HEK293 (cell line): Measurements from ENCODE around the gene PAX2.

ENCODE experiments used
- ATF2 ChIP-seq: fragments of 450-650 bp; formaldehyde crosslinking; IDR thresholded peaks from 2 replicates; pipeline ENCODE4 v1.5.1; 2016; ENCODE audit warnings: missing biosample characterization, missing genetic modification characterization, low read depth
- EGR2 ChIP-seq: fragments of 450-650 bp; formaldehyde crosslinking; IDR thresholded peaks from 2 replicates; pipeline ENCODE4 v1.5.1; 2016; ENCODE audit warnings: low read depth, missing biosample characterization, missing genetic modification characterization
- FEZF1 ChIP-seq: fragments of 450-650 bp; formaldehyde crosslinking; IDR thresholded peaks from 2 replicates; pipeline ENCODE4 v1.5.1; 2016; ENCODE audit warnings: missing biosample characterization, missing genetic modification characterization
- GLIS1 ChIP-seq: fragments of 450-650 bp; formaldehyde crosslinking; IDR thresholded peaks from 2 replicates; pipeline ENCODE4 v1.5.1; 2016; ENCODE audit warnings: missing biosample characterization, missing genetic modification characterization
- KLF7 ChIP-seq: fragments of 450-650 bp; formaldehyde crosslinking; IDR thresholded peaks from 2 replicates; pipeline ENCODE4 v1.5.1; 2016; ENCODE audit warnings: missing biosample characterization, missing genetic modification characterization, borderline replicate concordance
- OSR2 ChIP-seq: fragments of 450-650 bp; formaldehyde crosslinking; IDR thresholded peaks from 2 replicates; pipeline ENCODE4 v1.5.1; 2016; ENCODE audit warnings: missing biosample characterization, missing genetic modification characterization
- PRDM2 ChIP-seq: fragments of 450-650 bp; formaldehyde crosslinking; IDR thresholded peaks from 2 replicates; pipeline ENCODE4 v1.5.1; 2016; ENCODE audit warnings: missing biosample characterization, missing genetic modification characterization, borderline replicate concordance
- SALL2 ChIP-seq: fragments of 450-650 bp; formaldehyde crosslinking; IDR thresholded peaks from 2 replicates; pipeline ENCODE4 v1.5.0; 2017; ENCODE audit warnings: missing biosample characterization, mild to moderate bottlenecking, missing genetic modification characterization, borderline replicate concordance
- TCF7L2 ChIP-seq: IDR thresholded peaks from 2 replicates; pipeline ENCODE4 v1.6.1; 2011; ENCODE audit warnings: low read depth, mild to moderate bottlenecking, inconsistent platforms, low read length, moderate library complexity, borderline replicate concordance
- YY2 ChIP-seq: fragments of 450-650 bp; formaldehyde crosslinking; IDR thresholded peaks from 2 replicates; pipeline ENCODE4 v1.5.1; 2016; ENCODE audit warnings: missing biosample characterization, missing genetic modification characterization
- ZBTB48 ChIP-seq: fragments of 450-650 bp; formaldehyde crosslinking; IDR thresholded peaks from 2 replicates; pipeline ENCODE4 v1.5.1; 2016; ENCODE audit warnings: missing biosample characterization, missing genetic modification characterization
- ZBTB7A ChIP-seq: fragments of 450-650 bp; formaldehyde crosslinking; IDR thresholded peaks from 2 replicates; pipeline ENCODE4 v1.5.1; 2016; ENCODE audit warnings: low read depth, missing biosample characterization, missing genetic modification characterization
- ZNF214 ChIP-seq: fragments of 450-650 bp; formaldehyde crosslinking; IDR thresholded peaks from 2 replicates; pipeline ENCODE4 v1.5.1; 2017; ENCODE audit warnings: missing biosample characterization, mild to moderate bottlenecking, missing genetic modification characterization, borderline replicate concordance
- ZNF239 ChIP-seq: fragments of 450-650 bp; formaldehyde crosslinking; IDR thresholded peaks from 2 replicates; pipeline ENCODE4 v1.5.1; 2016; ENCODE audit warnings: missing biosample characterization, missing genetic modification characterization
- ZNF26 ChIP-seq: fragments of 450-650 bp; formaldehyde crosslinking; IDR thresholded peaks from 2 replicates; pipeline ENCODE4 v1.5.1; 2016; ENCODE audit warnings: missing biosample characterization, missing genetic modification characterization
- ZNF302 ChIP-seq: fragments of 450-650 bp; formaldehyde crosslinking; IDR thresholded peaks from 2 replicates; pipeline ENCODE4 v1.5.1; 2016; ENCODE audit warnings: missing biosample characterization, missing genetic modification characterization, low read depth
- ZNF350 ChIP-seq: fragments of 450-650 bp; formaldehyde crosslinking; IDR thresholded peaks from 2 replicates; pipeline ENCODE4 v1.5.0; 2017; ENCODE audit warnings: missing biosample characterization, mild to moderate bottlenecking, missing genetic modification characterization
- ZNF366 ChIP-seq: fragments of 450-650 bp; formaldehyde crosslinking; conservative IDR thresholded peaks from 2 replicates; pipeline ENCODE4 v1.5.1; 2016; ENCODE audit warnings: missing biosample characterization, missing genetic modification characterization
- ZNF48 ChIP-seq: fragments of 450-650 bp; formaldehyde crosslinking; IDR thresholded peaks from 2 replicates; pipeline ENCODE4 v1.5.1; 2016; ENCODE audit warnings: missing biosample characterization, missing genetic modification characterization
- ZNF529 ChIP-seq: fragments of 450-650 bp; formaldehyde crosslinking; IDR thresholded peaks from 2 replicates; pipeline ENCODE4 v1.5.1; 2017; ENCODE audit warnings: missing genetic modification characterization, missing biosample characterization; ENCODE audit not compliant: insufficient replicate concordance
- ZNF555 ChIP-seq: fragments of 450-650 bp; formaldehyde crosslinking; conservative IDR thresholded peaks from 2 replicates; pipeline ENCODE4 v1.5.1; 2017; ENCODE audit warnings: missing biosample characterization, mild to moderate bottlenecking, missing genetic modification characterization, inconsistent platforms
- ZNF621 ChIP-seq: fragments of 450-650 bp; formaldehyde crosslinking; IDR thresholded peaks from 2 replicates; pipeline ENCODE4 v1.5.1; 2017; ENCODE audit warnings: missing biosample characterization, missing genetic modification characterization
- ZNF624 ChIP-seq: fragments of 450-650 bp; formaldehyde crosslinking; IDR thresholded peaks from 2 replicates; pipeline ENCODE4 v1.5.1; 2017; ENCODE audit warnings: missing biosample characterization, missing genetic modification characterization
- ZNF629 ChIP-seq: fragments of 450-650 bp; formaldehyde crosslinking; IDR thresholded peaks from 2 replicates; pipeline ENCODE4 v1.5.1; 2017; ENCODE audit warnings: missing biosample characterization, missing genetic modification characterization
- ZNF660 ChIP-seq: fragments of 450-650 bp; IDR thresholded peaks from 2 replicates; pipeline ENCODE4 v1.5.1; 2018; ENCODE audit warnings: missing biosample characterization, mild to moderate bottlenecking, missing genetic modification characterization
- ZNF664 ChIP-seq: fragments of 450-650 bp; formaldehyde crosslinking; IDR thresholded peaks from 2 replicates; pipeline ENCODE4 v1.5.1; 2016; ENCODE audit warnings: missing biosample characterization, missing genetic modification characterization
- TF ChIP-seq, protein P1 (sequence below): fragments of 450-650 bp; formaldehyde crosslinking; IDR thresholded peaks from 2 replicates; pipeline ENCODE4 v1.5.1; 2016; ENCODE audit warnings: missing biosample characterization, missing genetic modification characterization
- TF ChIP-seq, protein P2 (sequence below): fragments of 450-650 bp; formaldehyde crosslinking; IDR thresholded peaks from 2 replicates; pipeline ENCODE4; 2016; ENCODE audit warnings: missing biosample characterization, missing genetic modification characterization

Gene PAX2

DNA sequence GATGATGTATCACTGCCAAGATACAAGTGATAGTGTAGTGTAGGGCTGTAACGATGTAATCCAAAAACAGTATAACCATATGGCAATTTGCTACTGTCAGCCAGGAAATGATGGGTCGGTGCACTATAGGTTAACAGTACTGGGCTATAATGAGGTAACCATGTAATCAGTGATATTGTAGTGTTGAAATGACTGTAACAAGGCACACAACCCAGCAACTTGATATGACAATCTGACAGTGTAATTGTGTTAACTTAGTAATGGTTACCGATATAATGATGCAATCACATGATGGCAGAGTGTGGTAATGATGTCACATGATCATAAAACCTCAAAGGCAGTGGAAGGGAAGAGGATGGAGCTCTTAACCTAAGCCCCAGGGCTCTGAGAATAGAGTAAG lies 93.6 kb downstream of the PAX2 start (continued):
- no peak for TF ChIP-seq PRDM2 (tag by site-specific recombination)
- no peak for TF ChIP-seq GLIS1 (tag by site-specific recombination)
- no peak for TF ChIP-seq KLF7 (tag by site-specific recombination)
- TF ChIP-seq YY2: peak; percentile 76
- TF ChIP-seq ZBTB48 (tag by site-specific recombination): no peak
- TF ChIP-seq, protein P1, sequence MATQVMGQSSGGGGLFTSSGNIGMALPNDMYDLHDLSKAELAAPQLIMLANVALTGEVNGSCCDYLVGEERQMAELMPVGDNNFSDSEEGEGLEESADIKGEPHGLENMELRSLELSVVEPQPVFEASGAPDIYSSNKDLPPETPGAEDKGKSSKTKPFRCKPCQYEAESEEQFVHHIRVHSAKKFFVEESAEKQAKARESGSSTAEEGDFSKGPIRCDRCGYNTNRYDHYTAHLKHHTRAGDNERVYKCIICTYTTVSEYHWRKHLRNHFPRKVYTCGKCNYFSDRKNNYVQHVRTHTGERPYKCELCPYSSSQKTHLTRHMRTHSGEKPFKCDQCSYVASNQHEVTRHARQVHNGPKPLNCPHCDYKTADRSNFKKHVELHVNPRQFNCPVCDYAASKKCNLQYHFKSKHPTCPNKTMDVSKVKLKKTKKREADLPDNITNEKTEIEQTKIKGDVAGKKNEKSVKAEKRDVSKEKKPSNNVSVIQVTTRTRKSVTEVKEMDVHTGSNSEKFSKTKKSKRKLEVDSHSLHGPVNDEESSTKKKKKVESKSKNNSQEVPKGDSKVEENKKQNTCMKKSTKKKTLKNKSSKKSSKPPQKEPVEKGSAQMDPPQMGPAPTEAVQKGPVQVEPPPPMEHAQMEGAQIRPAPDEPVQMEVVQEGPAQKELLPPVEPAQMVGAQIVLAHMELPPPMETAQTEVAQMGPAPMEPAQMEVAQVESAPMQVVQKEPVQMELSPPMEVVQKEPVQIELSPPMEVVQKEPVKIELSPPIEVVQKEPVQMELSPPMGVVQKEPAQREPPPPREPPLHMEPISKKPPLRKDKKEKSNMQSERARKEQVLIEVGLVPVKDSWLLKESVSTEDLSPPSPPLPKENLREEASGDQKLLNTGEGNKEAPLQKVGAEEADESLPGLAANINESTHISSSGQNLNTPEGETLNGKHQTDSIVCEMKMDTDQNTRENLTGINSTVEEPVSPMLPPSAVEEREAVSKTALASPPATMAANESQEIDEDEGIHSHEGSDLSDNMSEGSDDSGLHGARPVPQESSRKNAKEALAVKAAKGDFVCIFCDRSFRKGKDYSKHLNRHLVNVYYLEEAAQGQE (tag by site-specific recombination): no peak
- TF ChIP-seq ZNF214: no peak
- no peak for TF ChIP-seq ZNF26 (tag by site-specific recombination)
- no peak for TF ChIP-seq ZNF555 (tag by site-specific recombination)
- no peak for TF ChIP-seq ZNF239 (tag by site-specific recombination)
- no peak for TF ChIP-seq EGR2 (tag by site-specific recombination)
- 0 out of 2 replicates have a peak, but pooled peaks have one; percentile 15 for TF ChIP-seq ZNF366 (tag by site-specific recombination)
- TF ChIP-seq FEZF1 (tag by site-specific recombination): no peak
- no peak for TF ChIP-seq ZNF302 (tag by site-specific recombination)
- 0 out of 2 replicates have a peak, but pooled peaks have one; percentile 64 for TF ChIP-seq ZNF664
- no peak for TF ChIP-seq ZNF529 (tag by site-specific recombination)
- TF ChIP-seq ZNF350: no peak
- TF ChIP-seq SALL2 (tag by site-specific recombination): no peak
- TF ChIP-seq ZNF621 (tag by site-specific recombination): no peak
- no peak for TF ChIP-seq ZBTB7A (tag by site-specific recombination)
- TF ChIP-seq OSR2 (tag by site-specific recombination): peak; percentile 27; the same call in 1 of the 2 replicates
- TF ChIP-seq ZNF660 (tag by site-specific recombination): 0 out of 2 replicates have a peak, but pooled peaks have one; percentile 38
- TF ChIP-seq, protein P2, sequence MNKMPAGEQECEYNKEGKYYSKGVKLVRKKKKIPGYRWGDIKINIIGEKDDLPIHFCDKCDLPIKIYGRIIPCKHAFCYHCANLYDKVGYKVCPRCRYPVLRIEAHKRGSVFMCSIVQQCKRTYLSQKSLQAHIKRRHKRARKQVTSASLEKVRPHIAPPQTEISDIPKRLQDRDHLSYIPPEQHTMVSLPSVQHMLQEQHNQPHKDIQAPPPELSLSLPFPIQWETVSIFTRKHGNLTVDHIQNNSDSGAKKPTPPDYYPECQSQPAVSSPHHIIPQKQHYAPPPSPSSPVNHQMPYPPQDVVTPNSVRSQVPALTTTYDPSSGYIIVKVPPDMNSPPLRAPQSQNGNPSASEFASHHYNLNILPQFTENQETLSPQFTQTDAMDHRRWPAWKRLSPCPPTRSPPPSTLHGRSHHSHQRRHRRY (tag by site-specific recombination): no peak
- TF ChIP-seq ZNF629: peak; percentile 85
- no peak for TF ChIP-seq ZNF48 (tag by site-specific recombination)
- TF ChIP-seq TCF7L2: no peak
- TF ChIP-seq ATF2 (tag by site-specific recombination): peak; percentile 96
- TF ChIP-seq ZNF624: no peak
